Mesothelial cell of epicardium (in vitro differentiated cells): ENCODE data around the gene TMEM41B. TPM values are rescaled to one million over a fixed set of nuclear protein-coding genes. Genes with fewer than 3 reads are reported as not detected.
A peak's percentile ranks its signal among the peaks of the same experiment; 100 is the strongest.

Experiments used
- DNase-seq, 2 experiments: peaks; one replicate each; pipeline ENCODE4 v3.0.0; 2021; ENCODE audit warnings: low spot score in 2 of 2; ENCODE audit not compliant: unreplicated experiment in 2 of 2
- H3K27ac Mint-ChIP-seq: 2 replicates; pipeline ENCODE4 v1.8.0; 2021; ENCODE audit warnings: mixed read lengths
- H3K27me3 Mint-ChIP-seq: 2 replicates; pipeline ENCODE4 v1.8.0; 2021; ENCODE audit warnings: low read depth, mixed read lengths
- H3K36me3 Mint-ChIP-seq: 2 replicates; pipeline ENCODE4 v1.8.0; 2021; ENCODE audit warnings: mixed read lengths
- H3K4me1 Mint-ChIP-seq: 2 replicates; pipeline ENCODE4 v1.8.0; 2021; ENCODE audit warnings: mixed read lengths
- H3K4me3 Mint-ChIP-seq: 2 replicates; pipeline ENCODE4 v1.8.0; 2021; ENCODE audit warnings: mild to moderate bottlenecking, moderate library complexity, mixed read lengths
- H3K9me3 Mint-ChIP-seq: 2 replicates; pipeline ENCODE4 v1.8.0; 2021; ENCODE audit warnings: mixed read lengths
- total RNA-seq: library from RNA; stranded (reverse); gene quantifications from 3 replicates; pipeline ENCODE4 v1.2.1, GENCODE V29; 2021
- TF ChIP-seq, protein P1 (sequence below): fragments of 200-600 bp; sonication (generic); IDR thresholded peaks from one replicate; pipeline ENCODE4 v1.5.0; 2021; ENCODE audit warnings: antibody characterized with exemption; ENCODE audit not compliant: unreplicated experiment

TMEM41B gene
- total RNA-seq, 1 donor from 2014 or later = 64.5 TPM

DNA sequence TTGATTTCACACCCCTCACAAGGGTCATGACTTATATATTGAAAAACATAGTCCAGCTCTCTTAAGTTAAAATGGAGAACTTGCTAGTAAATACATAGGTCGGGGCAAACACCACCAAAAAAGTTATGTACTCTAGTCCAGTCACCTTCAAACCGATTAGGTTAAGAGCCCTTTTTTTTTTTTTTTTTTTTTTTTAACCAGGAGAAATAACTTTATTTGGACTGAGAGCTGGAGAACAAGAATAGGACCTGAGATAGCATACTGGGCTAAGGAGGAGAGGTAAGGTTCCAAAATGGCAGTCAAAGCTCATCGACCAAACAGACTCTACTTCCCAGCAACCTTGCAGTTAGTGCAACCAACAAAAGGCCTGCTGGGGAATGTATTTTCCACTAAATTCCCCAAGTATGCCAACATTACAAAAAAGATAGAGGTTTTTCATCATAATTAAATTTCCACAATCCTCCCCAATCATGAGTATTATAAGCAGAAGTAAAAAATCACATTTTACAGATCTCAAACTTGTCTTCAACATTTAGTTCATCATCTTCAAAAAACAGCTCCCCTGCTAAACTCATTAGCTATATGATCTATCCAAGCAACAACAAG is 3.8 kb downstream of the TMEM41B start:
- TF ChIP-seq, protein P1, sequence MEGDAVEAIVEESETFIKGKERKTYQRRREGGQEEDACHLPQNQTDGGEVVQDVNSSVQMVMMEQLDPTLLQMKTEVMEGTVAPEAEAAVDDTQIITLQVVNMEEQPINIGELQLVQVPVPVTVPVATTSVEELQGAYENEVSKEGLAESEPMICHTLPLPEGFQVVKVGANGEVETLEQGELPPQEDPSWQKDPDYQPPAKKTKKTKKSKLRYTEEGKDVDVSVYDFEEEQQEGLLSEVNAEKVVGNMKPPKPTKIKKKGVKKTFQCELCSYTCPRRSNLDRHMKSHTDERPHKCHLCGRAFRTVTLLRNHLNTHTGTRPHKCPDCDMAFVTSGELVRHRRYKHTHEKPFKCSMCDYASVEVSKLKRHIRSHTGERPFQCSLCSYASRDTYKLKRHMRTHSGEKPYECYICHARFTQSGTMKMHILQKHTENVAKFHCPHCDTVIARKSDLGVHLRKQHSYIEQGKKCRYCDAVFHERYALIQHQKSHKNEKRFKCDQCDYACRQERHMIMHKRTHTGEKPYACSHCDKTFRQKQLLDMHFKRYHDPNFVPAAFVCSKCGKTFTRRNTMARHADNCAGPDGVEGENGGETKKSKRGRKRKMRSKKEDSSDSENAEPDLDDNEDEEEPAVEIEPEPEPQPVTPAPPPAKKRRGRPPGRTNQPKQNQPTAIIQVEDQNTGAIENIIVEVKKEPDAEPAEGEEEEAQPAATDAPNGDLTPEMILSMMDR = no peak
- H3K27ac Mint-ChIP-seq = peak overlapping the region; percentile 69
- H3K4me3 Mint-ChIP-seq = no peak overlapping the region

DNA sequence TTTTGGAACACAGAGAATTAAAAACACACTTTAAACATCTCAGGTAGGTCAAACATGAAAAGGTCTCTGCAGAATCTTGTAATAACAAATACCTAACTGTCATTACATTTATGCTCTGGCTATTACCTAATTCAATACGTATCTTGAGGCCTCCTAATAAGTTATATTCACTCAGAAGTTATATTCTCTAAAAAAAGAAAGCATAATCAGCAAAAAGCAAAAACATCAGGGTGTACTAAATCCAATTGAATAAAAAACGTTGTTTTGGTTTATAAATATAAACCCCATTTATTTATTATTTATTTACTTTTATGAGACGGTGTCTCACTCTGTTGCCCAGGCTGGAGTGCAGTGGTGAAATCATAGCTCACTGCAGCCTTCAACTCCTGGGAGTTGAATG is 10.2 kb downstream of the TMEM41B start:
- H3K9me3 Mint-ChIP-seq = peaks cover 5% of the 10 kb centered on the region
- TF ChIP-seq, protein P1 = no peak
- no peak overlapping the region for H3K27ac Mint-ChIP-seq
- peaks cover 3% of the 10 kb centered on the region for H3K4me1 Mint-ChIP-seq
- no peak overlapping the region for H3K4me3 Mint-ChIP-seq
- DNase-seq = no peak
- H3K36me3 Mint-ChIP-seq = peaks cover 12% of the 10 kb centered on the region
- H3K27me3 Mint-ChIP-seq = no peaks in the 10 kb centered on the region

More for the DNA sequence above, 3.8 kb downstream of the TMEM41B start:
- peaks cover 8% of the 10 kb centered on the region for H3K36me3 Mint-ChIP-seq
- DNase-seq = no peak
- peaks cover 29% of the 10 kb centered on the region for H3K4me1 Mint-ChIP-seq
- H3K9me3 Mint-ChIP-seq = peaks cover 5% of the 10 kb centered on the region
- no peaks in the 10 kb centered on the region for H3K27me3 Mint-ChIP-seq

DNA sequence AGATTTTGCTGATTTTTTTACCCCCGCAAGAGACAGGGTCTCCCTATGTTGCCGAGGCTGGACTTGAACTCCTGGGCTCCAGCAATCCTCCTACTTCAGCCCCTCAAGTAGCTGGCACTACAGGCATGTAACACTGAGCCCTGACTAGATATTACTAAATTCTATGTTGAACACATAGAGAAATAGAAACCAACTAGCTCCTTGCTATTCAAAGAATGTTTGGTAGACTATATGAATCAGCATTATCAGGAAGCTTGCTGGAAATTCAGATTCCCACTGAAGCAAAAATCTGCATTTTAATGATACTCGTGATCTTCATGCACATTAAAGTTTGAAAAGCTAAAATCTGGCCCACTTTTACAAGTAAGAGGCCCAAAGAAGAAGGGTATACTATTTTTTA is 11.9 kb downstream of the TMEM41B start:
- Mint-ChIP-seq H3K4me1 (peaks cover 3% of the 10 kb centered on the region), H3K4me3 (no peak overlapping the region), H3K9me3 (no peaks in the 10 kb centered on the region), H3K27ac (no peak overlapping the region), H3K36me3 (peaks cover 6% of the 10 kb centered on the region), H3K27me3 (no peaks in the 10 kb centered on the region)
- no peak for DNase-seq
- TF ChIP-seq, protein P1 = no peak

DNA sequence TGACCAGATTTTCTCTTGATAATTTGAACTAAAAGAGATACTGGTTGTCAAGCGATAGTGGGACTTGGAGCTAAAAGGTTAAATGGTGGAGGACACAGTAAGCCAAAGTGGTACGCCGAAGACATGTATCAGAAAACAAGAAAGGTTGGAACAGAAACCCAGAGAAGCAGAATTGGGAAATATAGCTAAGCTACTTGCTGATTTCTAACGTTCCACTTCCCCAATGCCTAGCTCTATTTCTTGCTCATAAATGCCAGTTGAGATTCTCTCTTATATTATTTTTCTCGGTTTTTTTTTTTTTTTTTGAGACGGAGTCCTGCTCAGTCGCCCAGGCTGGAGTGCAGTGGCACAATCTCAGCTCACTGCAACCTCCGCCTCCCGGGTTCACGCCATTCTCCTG is 12.7 kb downstream of the TMEM41B start:
- peaks cover 6% of the 10 kb centered on the region for H3K36me3 Mint-ChIP-seq
- TF ChIP-seq, protein P1 = no peak
- H3K27me3 Mint-ChIP-seq = no peaks in the 10 kb centered on the region
- no peak for DNase-seq
- no peak overlapping the region for H3K4me3 Mint-ChIP-seq
- no peak overlapping the region for H3K27ac Mint-ChIP-seq
- H3K9me3 Mint-ChIP-seq = no peaks in the 10 kb centered on the region
- peaks cover under 1% of the 10 kb centered on the region for H3K4me1 Mint-ChIP-seq

DNA sequence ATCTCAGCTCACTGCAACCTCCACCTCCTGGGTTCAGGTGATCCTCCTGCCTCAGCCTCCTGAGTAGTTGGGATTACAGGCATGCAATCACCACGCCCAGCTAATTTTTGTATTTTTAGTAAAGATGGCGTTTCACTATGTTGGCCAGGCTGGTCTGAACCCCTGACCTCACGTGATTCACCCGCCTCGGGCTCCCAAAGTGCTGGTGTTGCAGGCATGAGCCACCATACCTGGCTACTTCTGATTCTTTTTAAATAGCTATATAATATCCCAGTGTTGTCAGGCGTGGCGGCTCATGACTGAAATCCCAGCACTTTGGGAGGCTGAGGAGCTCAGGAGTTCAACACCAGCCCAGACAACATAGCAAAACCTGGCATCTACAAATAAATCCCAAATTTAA is 20.7 kb downstream of the TMEM41B start:
- no peak for DNase-seq
- Mint-ChIP-seq H3K27me3 (no peaks in the 10 kb centered on the region), H3K4me3 (no peak overlapping the region), H3K9me3 (no peaks in the 10 kb centered on the region), H3K27ac (no peak overlapping the region), H3K36me3 (peaks cover 19% of the 10 kb centered on the region), H3K4me1 (no peaks in the 10 kb centered on the region)
- TF ChIP-seq, protein P1 = no peak
